Measurements from ENCODE around the gene ME3. TPM values are rescaled to one million over a fixed set of nuclear protein-coding genes. Genes with fewer than 3 reads are reported as not detected.
"Not testable (repeated sequence)": the region's sequence is repeated elsewhere in the genome, so short reads cannot be mapped to it uniquely, and the experiment has no call there.

Gene ME3
- total RNA-seq, 1 donor from 2014 or later, result 1.8 TPM

- ATAC-seq, result no peak
Observed at GRCh38 chr11:86459682-86460460, 212.5 kb downstream of the ME3 start.

- no peak for ATAC-seq
Observed at GRCh38 chr11:86459002-86459385, 213.4 kb downstream of the ME3 start.

GRCh38 chr11:86458294-86459001, 214.0 kb downstream of the ME3 start:
- ATAC-seq, result no peak

GRCh38 chr11:86456075-86456939, 216.1 kb downstream of the ME3 start:
- peak; percentile 75 for ATAC-seq

- ATAC-seq, result no peak
Observed at GRCh38 chr11:86453290-86454030, 219.0 kb downstream of the ME3 start.

- no peak for ATAC-seq
Observed at GRCh38 chr11:86449993-86450629, 222.3 kb downstream of the ME3 start.

- no peak for ATAC-seq
Observed at GRCh38 chr11:86447763-86448480, 224.5 kb downstream of the ME3 start.

GRCh38 chr11:86446924-86447285, 225.5 kb downstream of the ME3 start:
- no peak for ATAC-seq

GRCh38 chr11:86446163-86446923, 226.1 kb downstream of the ME3 start:
- ATAC-seq, result no peak

- ATAC-seq, result no peak
Observed at GRCh38 chr11:86444981-86445380, 227.4 kb downstream of the ME3 start.

- ATAC-seq, result no peak
Observed at GRCh38 chr11:86443415-86443814, 229.0 kb downstream of the ME3 start.

GRCh38 chr11:86442827-86443226, 229.6 kb downstream of the ME3 start:
- ATAC-seq, result peak; percentile 73

GRCh38 chr11:86442420-86442819, 230.0 kb downstream of the ME3 start:
- ATAC-seq, result no peak

GRCh38 chr11:86440843-86441242, 231.6 kb downstream of the ME3 start:
- ATAC-seq, result no peak

- ATAC-seq, result no peak
Observed at GRCh38 chr11:86440305-86440716, 232.1 kb downstream of the ME3 start.

GRCh38 chr11:86438685-86439084, 233.7 kb downstream of the ME3 start:
- ATAC-seq, result no peak

GRCh38 chr11:86435711-86436110, 236.7 kb downstream of the ME3 start:
- ATAC-seq, result no peak

GRCh38 chr11:86433361-86434095, 238.9 kb downstream of the ME3 start:
- not testable (repeated sequence) for ATAC-seq

- ATAC-seq, result no peak
Observed at GRCh38 chr11:86431258-86431657, 241.2 kb downstream of the ME3 start.

GRCh38 chr11:86427441-86427840, 245.0 kb downstream of the ME3 start:
- ATAC-seq, result no peak
